GM12872 (cell line): ENCODE measurements around the gene MYO19.

ENCODE experiments used
- TF ChIP-seq, protein P1 (sequence below): IDR thresholded peaks from 3 replicates; pipeline ENCODE4 v1.5.1; 2011; ENCODE audit warnings: low read depth, mild to moderate bottlenecking, low read length, moderate library complexity; ENCODE audit not compliant: insufficient read depth

The MYO19 gene

DNA sequence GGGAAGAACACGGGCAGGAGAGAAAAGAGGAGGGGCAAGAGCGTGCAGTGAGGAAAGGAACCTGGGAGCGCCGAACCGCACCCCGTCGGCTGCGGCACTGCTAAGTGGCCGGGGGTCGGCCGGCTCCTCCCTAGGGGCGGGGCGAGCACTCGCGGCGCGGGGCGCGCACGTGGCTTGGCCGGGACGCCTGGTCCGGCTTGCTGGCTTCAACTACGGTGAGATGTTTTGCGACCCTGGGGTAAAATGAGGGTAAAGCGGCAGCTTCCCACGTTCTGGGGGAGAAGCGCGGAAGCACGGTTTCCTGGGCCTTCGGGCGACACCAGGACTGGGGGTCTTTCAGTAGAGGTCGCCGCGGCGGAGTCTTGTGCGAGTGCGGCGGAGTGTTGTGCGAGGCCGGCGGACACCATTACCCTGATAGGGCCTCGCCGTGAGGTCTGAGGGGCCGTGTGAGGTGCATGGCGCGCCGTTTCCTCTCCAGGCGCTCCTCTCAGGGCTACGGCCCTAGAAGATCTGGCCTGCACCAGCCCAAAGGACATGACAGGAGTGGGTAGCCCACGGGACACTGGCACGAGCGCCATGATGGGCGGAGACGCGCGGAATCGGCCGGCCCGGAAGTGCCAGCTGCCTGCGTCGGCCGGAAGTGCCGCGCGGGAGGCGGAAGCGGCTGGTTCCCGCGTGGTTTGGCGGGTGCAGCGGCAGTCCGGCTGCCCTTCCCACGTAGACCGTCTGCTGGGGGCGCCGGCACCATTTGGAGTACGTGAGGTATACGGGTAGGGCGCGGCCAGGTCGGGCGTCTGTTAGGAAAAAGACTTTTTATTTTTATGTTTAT, at the start of gene MYO19, which contains the start of gene PIGW:
Gene MYO19 (minus strand): TSS at position 29 of the 829 bp plus-strand sequence. CDS start 2,330 bp downstream, outside the sequence.
Gene PIGW (plus strand): TSS at position 148 of the 829 bp plus-strand sequence. CDS start 2,115 bp downstream, outside the sequence.
- TF ChIP-seq, protein P1, sequence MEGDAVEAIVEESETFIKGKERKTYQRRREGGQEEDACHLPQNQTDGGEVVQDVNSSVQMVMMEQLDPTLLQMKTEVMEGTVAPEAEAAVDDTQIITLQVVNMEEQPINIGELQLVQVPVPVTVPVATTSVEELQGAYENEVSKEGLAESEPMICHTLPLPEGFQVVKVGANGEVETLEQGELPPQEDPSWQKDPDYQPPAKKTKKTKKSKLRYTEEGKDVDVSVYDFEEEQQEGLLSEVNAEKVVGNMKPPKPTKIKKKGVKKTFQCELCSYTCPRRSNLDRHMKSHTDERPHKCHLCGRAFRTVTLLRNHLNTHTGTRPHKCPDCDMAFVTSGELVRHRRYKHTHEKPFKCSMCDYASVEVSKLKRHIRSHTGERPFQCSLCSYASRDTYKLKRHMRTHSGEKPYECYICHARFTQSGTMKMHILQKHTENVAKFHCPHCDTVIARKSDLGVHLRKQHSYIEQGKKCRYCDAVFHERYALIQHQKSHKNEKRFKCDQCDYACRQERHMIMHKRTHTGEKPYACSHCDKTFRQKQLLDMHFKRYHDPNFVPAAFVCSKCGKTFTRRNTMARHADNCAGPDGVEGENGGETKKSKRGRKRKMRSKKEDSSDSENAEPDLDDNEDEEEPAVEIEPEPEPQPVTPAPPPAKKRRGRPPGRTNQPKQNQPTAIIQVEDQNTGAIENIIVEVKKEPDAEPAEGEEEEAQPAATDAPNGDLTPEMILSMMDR, result no peak

DNA sequence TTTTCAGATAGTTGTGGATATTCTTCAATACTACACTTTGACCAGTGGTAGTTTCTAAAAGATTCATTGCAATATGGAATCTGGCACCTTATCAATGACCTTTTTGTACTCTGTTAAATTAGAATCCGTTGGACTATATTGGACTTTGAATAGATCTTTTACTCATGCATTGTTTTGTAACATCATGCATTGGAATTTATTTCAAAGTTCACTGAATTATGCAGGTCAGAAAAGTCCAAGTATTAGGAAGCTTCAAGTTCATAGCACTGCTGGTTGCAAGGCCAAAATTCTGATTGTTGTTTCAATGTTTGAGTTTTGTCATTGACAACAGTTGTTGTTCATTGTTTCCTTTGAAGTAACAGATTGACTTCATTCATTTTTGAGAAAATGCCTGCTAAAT, 49.1 kb upstream of the MYO19 start:
- TF ChIP-seq, protein P1, result no peak

GRCh38 chr17:36578671-36579070, 44.0 kb upstream of the MYO19 start:
- TF ChIP-seq, protein P1, result no peak

DNA sequence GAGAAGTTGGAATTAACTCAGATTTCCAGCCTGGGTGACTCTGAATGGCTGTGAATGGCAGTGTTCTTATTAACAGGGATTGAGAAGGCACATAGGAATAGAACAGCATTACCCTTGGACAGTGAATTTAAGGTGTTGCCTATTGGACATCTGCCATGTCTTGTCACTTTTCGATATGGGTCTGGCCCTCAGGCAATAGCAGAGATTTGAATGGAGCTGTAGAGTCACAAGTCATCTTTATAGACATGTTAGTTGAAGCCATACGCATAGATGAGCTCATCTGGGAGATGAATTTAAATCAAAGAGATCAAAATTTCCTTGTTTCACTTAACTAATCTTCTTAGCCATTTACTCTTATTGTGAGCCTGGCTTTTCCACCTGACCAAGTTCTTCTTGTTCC, 42.1 kb upstream of the MYO19 start:
- TF ChIP-seq, protein P1, result no peak

DNA sequence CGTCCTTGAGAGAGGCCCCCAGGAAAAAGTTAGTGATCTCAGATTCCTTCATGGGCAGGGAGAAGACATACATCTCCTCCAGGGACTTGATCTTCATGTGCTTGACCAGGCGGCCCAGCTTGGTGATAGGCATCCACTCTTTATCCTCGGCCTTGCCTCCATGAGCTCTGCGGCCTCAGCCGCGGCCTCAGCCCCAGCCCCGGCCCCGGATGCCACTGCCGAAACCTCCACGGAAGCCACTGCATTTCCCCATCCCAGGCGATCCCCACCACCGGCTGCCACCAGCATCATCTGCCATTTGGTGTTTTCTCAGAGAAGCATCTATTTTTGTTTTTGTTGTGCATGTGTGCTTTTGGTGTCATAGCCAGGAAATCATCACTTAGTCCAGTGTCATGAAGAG, 40.4 kb upstream of the MYO19 start:
- TF ChIP-seq, protein P1, result no peak

DNA sequence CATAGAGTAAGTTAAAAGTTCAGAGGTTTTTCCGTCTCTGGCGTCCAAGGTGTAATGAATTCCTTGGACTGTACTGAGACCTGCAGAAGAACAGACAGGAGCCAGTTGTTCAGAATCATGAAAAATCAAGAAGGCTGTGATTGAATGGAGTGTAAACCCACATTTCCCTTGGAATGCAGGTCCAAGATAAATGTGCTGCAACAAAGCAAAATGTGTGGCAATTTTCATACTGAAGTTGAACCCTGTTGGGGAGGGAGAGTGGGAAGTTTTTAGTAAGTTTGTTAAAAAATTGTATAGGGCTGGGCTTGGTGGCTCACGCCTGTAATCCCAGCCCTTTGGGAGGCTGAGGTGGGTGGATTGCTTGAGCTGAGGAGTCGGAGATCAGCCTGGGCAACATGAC, 31.4 kb upstream of the MYO19 start:
- TF ChIP-seq, protein P1, result no peak

DNA sequence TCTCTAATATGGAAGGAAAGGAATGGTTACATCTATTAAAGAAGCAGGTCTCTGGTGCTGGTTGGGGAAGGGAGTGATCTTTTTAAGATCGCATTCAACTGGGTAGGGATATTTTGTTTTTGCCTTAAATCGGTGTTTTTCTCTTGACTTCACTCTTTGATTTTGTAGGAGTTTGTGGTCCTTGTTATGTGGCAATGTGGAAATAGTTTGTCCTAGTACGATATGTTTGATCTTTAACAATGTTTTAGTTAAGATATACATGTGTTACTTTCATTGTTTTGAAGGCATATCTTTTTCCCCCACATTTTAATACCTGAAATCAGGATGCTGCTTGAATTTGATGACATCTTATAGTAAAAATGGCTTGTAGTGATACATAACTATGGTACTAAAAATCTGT, 18.8 kb upstream of the MYO19 start:
- TF ChIP-seq, protein P1, result no peak
